ENCODE measurements around the gene CTRB2.

- TF ChIP-seq POLR2A (IDR thresholded peaks at IDR 0.05; ENCODE audit: low read depth, low read length) (no peak), TAF1 (IDR thresholded peaks at IDR 0.05; ENCODE audit: borderline replicate concordance, low read depth, low read length) (no peak), POLR2AphosphoS5 (IDR thresholded peaks at IDR 0.05; ENCODE audit: low read depth, low read length) (no peak)
These were observed 3.1 kb downstream of the CTRB2 start for GRCh38 chr16:75203667-75204409.
